K562 (cell line): ENCODE measurements around the gene MUC7. TPM values are rescaled to one million over a fixed set of nuclear protein-coding genes. Genes with fewer than 3 reads are reported as not detected.

Experiments
- ATAC-seq: fragments of 200-7000 bp; cut with Tn5 transposase; 3 replicates; pipeline ENCODE4 v1.9.1; 2020; ENCODE audit warnings: moderate library complexity
- BruUV-seq: library from RNA; stranded (reverse); fragments of 400-500 nt; replicated peaks from 2 replicates; lab custom pipeline; 2021; lab: Mats Ljungman, UMichigan
- CTCF ChIA-PET: fragments of 300-600 bp; formaldehyde crosslinking; extraction: SDS; loops from one replicate; lab custom pipeline; 2021; ENCODE audit warnings: low intra/inter-chr PET ratio; lab: Yijun Ruan, JAX
- POLR2A ChIA-PET: fragments of 300-600, 350-650 bp; sonication (Branson Sonifier 250); formaldehyde crosslinking; extraction: SDS; loops from one replicate; lab custom pipeline; 2021; ENCODE audit warnings: antibody characterized with exemption, inconsistent platforms; lab: Yijun Ruan, JAX
- DNase-seq, 4 experiments: peaks; one replicate each; pipeline versions ENCODE4 v3.0.0 to v3.0.0-alpha.2; 2011 to 2018; ENCODE audit warnings: low spot score in 3 of 4, mixed read lengths in 3 of 4; ENCODE audit errors: extremely low read depth in 1 of 4
- FAIRE-seq: peaks from 2 replicates; lab custom pipeline; 2011; peaks lifted over from hg19 to GRCh38; lab: Jason Lieb, UNC
- H2AFZ ChIP-seq: 2 replicates; pipeline ENCODE4 v1.6.0; 2011; ENCODE audit warnings: low read depth, low read length, control low read depth, inconsistent platforms
- H3K27ac ChIP-seq: fragments of 200-600 bp; 3 replicates; pipeline ENCODE4 v1.8.0; 2011; ENCODE audit warnings: low read depth, mild to moderate bottlenecking, control low read depth, inconsistent platforms, low read length, moderate library complexity, mixed read lengths; ENCODE audit errors: extremely low read depth
- H3K27me3 ChIP-seq, 2 experiments: fragments of 300-600 bp in 1 of 2; 2 replicates in 1 of 2; 3 replicates in 1 of 2; pipeline versions ENCODE4 v1.6.0 to v1.8.0; 2011; ENCODE audit warnings: inconsistent platforms in 2 of 2, low read length in 2 of 2, mild to moderate bottlenecking in 1 of 2, mixed read lengths in 1 of 2, moderate library complexity in 1 of 2; ENCODE audit not compliant: control insufficient read depth in 2 of 2, insufficient read depth in 2 of 2
- H3K36me3 ChIP-seq: fragments of 300-600 bp; 3 replicates; pipeline ENCODE4 v1.8.0; 2011; ENCODE audit warnings: mild to moderate bottlenecking, low read length, inconsistent platforms; ENCODE audit not compliant: control insufficient read depth, insufficient read depth
- H3K4me1 ChIP-seq, 2 experiments: fragments of 200-600 bp in 1 of 2; replicated peaks in 1 of 2; 2 replicates in 1 of 2; 3 replicates in 1 of 2; pipeline versions ENCODE4 v1.5.1 to v1.8.0; 2011; ENCODE audit warnings: inconsistent platforms in 2 of 2, low read length in 2 of 2, mild to moderate bottlenecking in 1 of 2, mixed read lengths in 1 of 2, moderate library complexity in 1 of 2; ENCODE audit not compliant: control insufficient read depth in 2 of 2, insufficient read depth in 2 of 2
- H3K4me2 ChIP-seq: 2 replicates; pipeline ENCODE4 v1.6.1; 2011; ENCODE audit warnings: low read length, control low read depth, inconsistent platforms, mixed read lengths; ENCODE audit not compliant: insufficient read depth
- H3K4me3 ChIP-seq: fragments of 200-600 bp; sonication (generic), shearing (Covaris generic); 2 replicates; pipeline ENCODE4 v1.5.1; 2016; ENCODE audit warnings: control low read depth, inconsistent platforms
- H3K79me2 ChIP-seq: fragments of 200-600 bp; 3 replicates; pipeline ENCODE4 v1.8.0; 2011; ENCODE audit warnings: low read length, inconsistent platforms; ENCODE audit not compliant: control insufficient read depth, insufficient read depth
- H3K9ac ChIP-seq, 2 experiments: 2 replicates each; pipeline versions ENCODE4 v1.6.0 to v1.6.1; 2011; ENCODE audit warnings: low read depth in 2 of 2, low read length in 2 of 2, control low read depth in 1 of 2, inconsistent platforms in 1 of 2, mild to moderate bottlenecking in 1 of 2, mixed read lengths in 1 of 2; ENCODE audit not compliant: insufficient read depth in 1 of 2
- H3K9me1 ChIP-seq: one replicate; pipeline ENCODE4 v1.6.0; 2011; ENCODE audit warnings: inconsistent platforms, mild to moderate bottlenecking, low read length, moderate library complexity; ENCODE audit not compliant: control insufficient read depth, insufficient read depth
- H3K9me3 ChIP-seq: replicated peaks from 2 replicates; pipeline ENCODE4 v1.5.1; 2011; ENCODE audit warnings: low read depth, low read length, inconsistent platforms; ENCODE audit not compliant: control insufficient read depth, insufficient read depth
- H4K20me1 ChIP-seq: replicated peaks from 2 replicates; pipeline ENCODE4 v1.6.1; 2011; ENCODE audit warnings: low read length, inconsistent platforms, mixed read lengths; ENCODE audit not compliant: control insufficient read depth, insufficient read depth
- CREB3L1 ChIP-seq: fragments of 450-650 bp; IDR thresholded peaks from 2 replicates; pipeline ENCODE4 v1.6.1; 2014; ENCODE audit warnings: low read depth, mild to moderate bottlenecking, moderate library complexity, borderline replicate concordance
- HMGXB4 ChIP-seq: sonication (generic); formaldehyde crosslinking; IDR thresholded peaks from 2 replicates; pipeline ENCODE4 v1.8.1; 2023; ENCODE audit warnings: mild to moderate bottlenecking, missing genetic modification reagents
- HNRNPLL ChIP-seq: fragments of 200-400 bp; formaldehyde crosslinking; IDR thresholded peaks from 2 replicates; pipeline ENCODE4 v1.6.1; 2017; ENCODE audit warnings: low read length, low read depth, mild to moderate bottlenecking; ENCODE audit not compliant: poor library complexity, severe bottlenecking
- MEIS2 ChIP-seq: fragments of 450-650 bp; IDR thresholded peaks from 2 replicates; pipeline ENCODE4 v1.6.1; 2014; ENCODE audit warnings: mild to moderate bottlenecking; ENCODE audit not compliant: partially characterized antibody
- TAF1 ChIP-seq: IDR thresholded peaks from 2 replicates; pipeline ENCODE4 v1.6.1; 2011; ENCODE audit warnings: mild to moderate bottlenecking, low read length, moderate library complexity; ENCODE audit not compliant: insufficient read depth, control insufficient read depth, severe bottlenecking; ENCODE audit errors: extremely low read depth
- ZNF57 ChIP-seq: fragments of 450-650 bp; formaldehyde crosslinking; IDR thresholded peaks from 2 replicates; pipeline ENCODE4 v1.4.0; 2020; ENCODE audit warnings: mild to moderate bottlenecking, moderate library complexity
- ZNF79 ChIP-seq: fragments of 250-450 bp; sonication (Bioruptor Pico); IDR thresholded peaks from 2 replicates; pipeline ENCODE4 v1.4.0; 2020; ENCODE audit warnings: low read depth, mild to moderate bottlenecking, moderate library complexity
- WGBS: fragments of 100-300 bp; shearing (Covaris generic); methylation state at CpG from one replicate; pipeline ENCODE4 v1.1.6; 2016; ENCODE audit warnings: low coverage, mixed read lengths; ENCODE audit not compliant: insufficient coverage; ENCODE audit errors: missing lambda C conversion rate; 5-methylcytosine and 5-hydroxymethylcytosine counted together
- in situ Hi-C: fragments of 300-500 bp; cut with MboI; formaldehyde crosslinking; loops from 4 replicates; pipeline ENCODE4 v1.15.0; 2018; ENCODE audit warnings: inconsistent platforms, mixed read lengths
- intact Hi-C: fragments of 100-400 bp; cut with micrococcal nuclease; formaldehyde crosslinking; loops from 2 replicates; pipeline ENCODE4 v1.14.2; 2022
- polyA plus RNA-seq, 8 experiments: library from polyadenylated mRNA; depleted of rRNA in 4 of 8; stranded (reverse) in 5 of 8; unstranded in 3 of 8; fragments of >200 nt; fragmentation: Nextera tagmentation in 2 of 8; fragmentation: Illumina TruSeq in 1 of 8; extraction: Ambion mirVana in 2 of 8; extraction: Trizol in 1 of 8; gene quantifications; 2 replicates each; pipeline versions ENCODE4 v1.2.1 to v1.2.3, GENCODE V29; 2011 to 2014; ENCODE audit warnings: inconsistent platforms in 1 of 8, missing spikeins in 1 of 8
- total RNA-seq, 7 experiments: library from RNA; depleted of rRNA in 6 of 7; stranded (reverse); fragments of >200 nt in 6 of 7; fragmentation: Illumina TruSeq in 2 of 7; extraction: Trizol in 2 of 7; gene quantifications; 2 replicates each; pipeline versions ENCODE4 v1.2.1 to v1.2.3, GENCODE V29; 2011 to 2021; ENCODE audit warnings: low replicate concordance in 1 of 7

Gene MUC7
- total and polyA plus RNA-seq, 9 of the 15 experiments (the other 6 are each of a cell fraction or from before 2014, with no cell fraction given): not detected

- H3K9me1 ChIP-seq: no peaks in the 10 kb centered on the region
- no peaks in the 10 kb centered on the region for H4K20me1 ChIP-seq
- no peak within 1 kb of the TSS for H3K4me3 ChIP-seq
- CTCF ChIA-PET: no interaction called here
- WGBS: 0% methylated on average over 2 of the region's 2 CpGs
- no peaks in the 10 kb centered on the region for H3K4me1 ChIP-seq
- intact Hi-C loops: no loop called here
- TF ChIP-seq ZNF57: no peak
- no peak for TF ChIP-seq MEIS2
- no peak for TF ChIP-seq HMGXB4 (CRISPR knock-in tag)
- TF ChIP-seq CREB3L1: no peak
- TF ChIP-seq ZNF79 (CRISPR knock-in tag): no peak
- TF ChIP-seq HNRNPLL: no peak
- TF ChIP-seq TAF1: no peak
- TF ChIP-seq, all 486 proteins: peak for 0
- BruUV-seq: no TSS peak
- POLR2A ChIA-PET: no interaction called here
- ATAC-seq: no peak
- H3K9me3 ChIP-seq: no peaks in the 10 kb centered on the region
- no peak within 1 kb of the TSS for H3K27ac ChIP-seq
- H3K27me3 ChIP-seq: no peaks in the 10 kb centered on the region
- in situ Hi-C loops: loop anchor here (25.0 kb wide), 1 partner anchor 831 kb away; no protein-coding TSS in a partner anchor
- no peaks in the 10 kb centered on the region for H3K79me2 ChIP-seq
- no peaks in the 10 kb centered on the region for H3K36me3 ChIP-seq
- no peak within 1 kb of the TSS for H3K4me2 ChIP-seq
- H2AFZ ChIP-seq: no peak within 1 kb of the TSS
- no peak for FAIRE-seq
- H3K9ac ChIP-seq: no peak within 1 kb of the TSS
- DNase-seq: no peak
These were observed 46.3 kb downstream of the MUC7 start, which contains the start of gene AMTN for GRCh38 chr4:70518269-70518668. TSS of gene AMTN (plus strand) at chr4:70518569. CDS start at chr4:70518778, 209 bp downstream.
